HepG2 (cell line): ENCODE data around the gene SAXO2. TPM values are rescaled to one million over a fixed set of nuclear protein-coding genes. Genes with fewer than 3 reads are reported as not detected.

ENCODE experiments used
- ATAC-seq: fragments of 200-7000 bp; cut with Tn5 transposase; 3 replicates; pipeline ENCODE4 v1.9.1; 2020; ENCODE audit warnings: mild to moderate bottlenecking, moderate library complexity
- BruUV-seq: library from RNA; stranded (reverse); fragments of 400-500 nt; replicated peaks from 2 replicates; lab custom pipeline; 2021; lab: Mats Ljungman, UMichigan
- CTCF ChIA-PET: fragments of 300-600 bp; formaldehyde crosslinking; extraction: SDS; loops from one replicate; lab custom pipeline; 2021; ENCODE audit warnings: low total read pairs, inconsistent platforms, low intra/inter-chr PET ratio; lab: Yijun Ruan, JAX
- POLR2A ChIA-PET: fragments of 350-600 bp; sonication (Branson Sonifier 250); formaldehyde crosslinking; loops from one replicate; lab custom pipeline; 2020; ENCODE audit warnings: antibody characterized with exemption, inconsistent platforms; lab: Yijun Ruan, JAX
- DNase-seq: peaks from one replicate; pipeline ENCODE4 v3.0.0-alpha.2; 2015; ENCODE audit warnings: low spot score
- FAIRE-seq: peaks from 3 replicates; lab custom pipeline; 2011; peaks lifted over from hg19 to GRCh38; lab: Jason Lieb, UNC
- H2AFZ ChIP-seq: one replicate; pipeline ENCODE4 v1.6.1; 2011; ENCODE audit warnings: low read length, inconsistent platforms
- H3K27ac ChIP-seq: fragments of 300-600 bp; 3 replicates; pipeline ENCODE4 v1.8.0; 2011; ENCODE audit warnings: mixed run types, mild to moderate bottlenecking, mixed read lengths, low read length, inconsistent platforms; ENCODE audit not compliant: insufficient read depth; ENCODE audit errors: extremely low read length
- H3K27me3 ChIP-seq, 2 experiments: fragments of 200-600 bp in 1 of 2; 2 replicates in 1 of 2; 3 replicates in 1 of 2; pipeline versions ENCODE4 v1.6.0 to v1.8.0; 2011; ENCODE audit warnings: low read length in 2 of 2, mild to moderate bottlenecking in 2 of 2, moderate library complexity in 2 of 2, inconsistent platforms in 1 of 2; ENCODE audit not compliant: insufficient read depth in 2 of 2, control insufficient read depth in 1 of 2
- H3K36me3 ChIP-seq, 2 experiments: fragments of 200-600 bp in 1 of 2; replicated peaks in 1 of 2; 2 replicates in 1 of 2; 3 replicates in 1 of 2; pipeline versions ENCODE4 v1.5.1 to v1.8.0; 2011; ENCODE audit warnings: low read length in 2 of 2, inconsistent platforms in 1 of 2; ENCODE audit not compliant: insufficient read depth in 2 of 2, control insufficient read depth in 1 of 2
- H3K4me1 ChIP-seq: 2 replicates; pipeline ENCODE4 v1.5.1; 2012; ENCODE audit warnings: low read length, inconsistent platforms; ENCODE audit not compliant: insufficient read depth
- H3K4me2 ChIP-seq: 2 replicates; pipeline ENCODE4 v1.6.0; 2011; ENCODE audit warnings: low read depth, low read length, inconsistent platforms
- H3K4me3 ChIP-seq, 3 experiments: fragments of 200-600 bp in 1 of 3; sonication (generic), shearing (Covaris generic) in 1 of 3; replicated peaks in 1 of 3; 2 replicates each; pipeline ENCODE4 v1.5.1; 2011 to 2016; ENCODE audit warnings: low read length in 3 of 3, inconsistent platforms in 2 of 3, low read depth in 2 of 3, mild to moderate bottlenecking in 2 of 3, control low read depth in 1 of 3, mixed read lengths in 1 of 3; ENCODE audit not compliant: insufficient read depth in 1 of 3
- H3K79me2 ChIP-seq: one replicate; pipeline ENCODE4 v1.6.1; 2011; ENCODE audit warnings: low read length, inconsistent platforms; ENCODE audit not compliant: insufficient read depth
- H3K9ac ChIP-seq: 2 replicates; pipeline ENCODE4 v1.6.0; 2011; ENCODE audit warnings: mild to moderate bottlenecking, low read depth, low read length, inconsistent platforms; ENCODE audit not compliant: insufficient read depth
- H3K9me3 ChIP-seq: 2 replicates; pipeline ENCODE4 v1.5.1; 2012; ENCODE audit warnings: mild to moderate bottlenecking, low read length
- H4K20me1 ChIP-seq: 2 replicates; pipeline ENCODE4 v1.6.0; 2011; ENCODE audit warnings: inconsistent platforms, mild to moderate bottlenecking, low read length, moderate library complexity; ENCODE audit not compliant: insufficient read depth
- CHCHD3 ChIP-seq: sonication (generic); formaldehyde crosslinking; IDR thresholded peaks from 2 replicates; pipeline ENCODE4 v1.8.0; 2022; ENCODE audit warnings: mild to moderate bottlenecking, missing genetic modification reagents, moderate library complexity
- EZH2 ChIP-seq: conservative IDR thresholded peaks from 2 replicates; pipeline ENCODE4 v1.6.1; 2012; ENCODE audit warnings: mild to moderate bottlenecking, low read depth, low read length, moderate library complexity
- HOXD1 ChIP-seq: sonication (generic); formaldehyde crosslinking; IDR thresholded peaks from 2 replicates; pipeline ENCODE4 v1.5.0; 2020; ENCODE audit warnings: missing genetic modification reagents
- MAFF ChIP-seq: IDR thresholded peaks from 2 replicates; pipeline ENCODE4 v1.6.1; 2011; ENCODE audit warnings: low read depth, low read length, improper control_type of control experiment
- NFIC ChIP-seq: IDR thresholded peaks from 2 replicates; pipeline ENCODE4 v1.6.1; 2012; ENCODE audit warnings: mild to moderate bottlenecking, low read length, inconsistent platforms
- PHF8 ChIP-seq: sonication (generic); formaldehyde crosslinking; IDR thresholded peaks from 2 replicates; pipeline ENCODE4 v1.5.0; 2020; ENCODE audit warnings: missing genetic modification reagents
- U2AF1 ChIP-seq: fragments of 200-400 bp; formaldehyde crosslinking; optimal IDR thresholded peaks from 2 replicates; pipeline ENCODE3; 2017; ENCODE audit warnings: mild to moderate bottlenecking, low read depth, low read length
- ZBTB1 ChIP-seq: sonication (generic); formaldehyde crosslinking; IDR thresholded peaks from 2 replicates; pipeline ENCODE4 v1.4.0; 2020; ENCODE audit warnings: missing genetic modification reagents, borderline replicate concordance
- ZNF24 ChIP-seq: fragments of 450-650 bp; IDR thresholded peaks from 2 replicates; pipeline ENCODE4 v1.6.1; 2017; ENCODE audit warnings: antibody characterized with exemption, mild to moderate bottlenecking
- ZNF280D ChIP-seq: sonication (generic); formaldehyde crosslinking; IDR thresholded peaks from 2 replicates; pipeline ENCODE4 v1.5.1; 2020; ENCODE audit warnings: mild to moderate bottlenecking, missing genetic modification reagents
- ZNF709 ChIP-seq: sonication (generic); formaldehyde crosslinking; IDR thresholded peaks from 2 replicates; pipeline ENCODE4 v1.5.0; 2020; ENCODE audit warnings: mild to moderate bottlenecking, missing genetic modification reagents
- ZNF724P ChIP-seq: sonication (generic); formaldehyde crosslinking; IDR thresholded peaks from 2 replicates; pipeline ENCODE4 v1.8.0; 2022; ENCODE audit warnings: missing genetic modification reagents, borderline replicate concordance
- WGBS: methylation state at CpG from one replicate; pipeline ENCODE4 v1.1.6; 2017; ENCODE audit warnings: low lambda C conversion rate; 5-methylcytosine and 5-hydroxymethylcytosine counted together
- in situ Hi-C: cut with HindIII; loops from 2 replicates; pipeline ENCODE4 v1.10.0; 2017; ENCODE audit warnings: low pct_unique_long_range_greater_than_20kb; ENCODE audit not compliant: extremely low pct_ligation_motif_present
- intact Hi-C: fragments of 100-400 bp; cut with micrococcal nuclease; formaldehyde crosslinking; loops from one replicate; pipeline ENCODE4 v1.10.0; 2022; ENCODE audit not compliant: unreplicated experiment
- polyA plus RNA-seq, 8 experiments: library from polyadenylated mRNA; depleted of rRNA in 3 of 8; stranded (reverse) in 7 of 8; unstranded in 1 of 8; fragments of >200 nt; fragmentation: Illumina TruSeq in 4 of 8; extraction: Trizol in 4 of 8; gene quantifications; 2 replicates each; pipeline versions ENCODE4 v1.2.1 to v1.2.3, GENCODE V29; 2011 to 2016; ENCODE audit warnings: low read depth in 4 of 8, missing spikeins in 1 of 8, mixed read lengths in 1 of 8; ENCODE audit not compliant: insufficient read depth in 1 of 8
- total RNA-seq, 5 experiments: library from RNA; depleted of rRNA; stranded (reverse); fragments of >200 nt; fragmentation: Illumina TruSeq; extraction: Trizol; gene quantifications; 2 replicates each; pipeline ENCODE4 v1.2.3, GENCODE V29; 2016; ENCODE audit warnings: low read depth in 1 of 5

SAXO2 gene
- total and polyA plus RNA-seq, 2 of the 13 experiments (the other 11 are each of a cell fraction or from before 2014, with no cell fraction given): 0.01 to 1.5 TPM

- no peak for ATAC-seq
- Histone ChIP-seq H3K27ac (no peak overlapping the region), H3K27me3 (peaks cover 2 to 7% of the 10 kb centered on the region in 2 experiments; a peak in 2 of 5 replicates), H3K9ac (no peak overlapping the region), H4K20me1 (no peaks in the 10 kb centered on the region), H3K4me2 (no peak overlapping the region), H3K9me3 (no peaks in the 10 kb centered on the region), H3K4me3 (no peak overlapping the region), H3K79me2 (no peaks in the 10 kb centered on the region), H3K4me1 (no peaks in the 10 kb centered on the region), H3K36me3 (no peaks in the 10 kb centered on the region), H2AFZ (no peak overlapping the region)
- BruUV-seq: no TSS peak
- POLR2A ChIA-PET: no interaction called here
- no peak for FAIRE-seq
- TF ChIP-seq ZNF724P (no peak), U2AF1 (no peak), ZNF709 (CRISPR knock-in tag) (no peak), ZNF280D (no peak), ZBTB1 (CRISPR knock-in tag) (no peak), CHCHD3 (CRISPR knock-in tag) (no peak), NFIC (no peak), ZNF24 (no peak), HOXD1 (CRISPR knock-in tag) (no peak), PHF8 (CRISPR knock-in tag) (no peak), MAFF (no peak), EZH2 (no peak)
- DNase-seq: no peak
- CTCF ChIA-PET: no interaction called here
- in situ Hi-C loops (no loop called here), intact Hi-C loops (no loop called here)
- WGBS: 83% methylated on average over 1 of the region's 4 CpGs
These were observed 42.1 kb downstream of the SAXO2 start for GRCh38 chr15:82304778-82305090.
